Measurements from ENCODE around the gene STPG2.

STPG2 gene

DNA sequence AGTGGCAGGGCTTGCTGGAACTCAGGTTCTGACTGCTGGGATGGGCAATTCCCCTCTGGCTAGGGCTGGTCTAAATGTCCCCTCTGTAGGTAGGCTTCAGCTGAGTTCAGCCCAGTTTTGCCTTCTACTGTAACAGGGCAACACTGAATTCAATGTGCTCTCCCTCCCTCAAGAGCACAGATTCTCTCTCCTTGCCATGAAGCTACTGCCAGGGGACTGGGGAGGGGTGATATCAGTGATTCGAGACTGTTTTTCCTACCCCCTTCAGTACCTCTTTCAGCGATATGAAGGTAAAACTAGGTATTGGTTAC lies 23.4 kb upstream of the STPG2 start:
- H3K9me2 ChIP-seq (ENCODE audit: low read depth, low read length): no peaks in the 10 kb centered on the region
- TF ChIP-seq EZH2 (IDR thresholded peaks at IDR 0.05; ENCODE audit: borderline replicate concordance, low read length): no peak
- TF ChIP-seq, protein P1, sequence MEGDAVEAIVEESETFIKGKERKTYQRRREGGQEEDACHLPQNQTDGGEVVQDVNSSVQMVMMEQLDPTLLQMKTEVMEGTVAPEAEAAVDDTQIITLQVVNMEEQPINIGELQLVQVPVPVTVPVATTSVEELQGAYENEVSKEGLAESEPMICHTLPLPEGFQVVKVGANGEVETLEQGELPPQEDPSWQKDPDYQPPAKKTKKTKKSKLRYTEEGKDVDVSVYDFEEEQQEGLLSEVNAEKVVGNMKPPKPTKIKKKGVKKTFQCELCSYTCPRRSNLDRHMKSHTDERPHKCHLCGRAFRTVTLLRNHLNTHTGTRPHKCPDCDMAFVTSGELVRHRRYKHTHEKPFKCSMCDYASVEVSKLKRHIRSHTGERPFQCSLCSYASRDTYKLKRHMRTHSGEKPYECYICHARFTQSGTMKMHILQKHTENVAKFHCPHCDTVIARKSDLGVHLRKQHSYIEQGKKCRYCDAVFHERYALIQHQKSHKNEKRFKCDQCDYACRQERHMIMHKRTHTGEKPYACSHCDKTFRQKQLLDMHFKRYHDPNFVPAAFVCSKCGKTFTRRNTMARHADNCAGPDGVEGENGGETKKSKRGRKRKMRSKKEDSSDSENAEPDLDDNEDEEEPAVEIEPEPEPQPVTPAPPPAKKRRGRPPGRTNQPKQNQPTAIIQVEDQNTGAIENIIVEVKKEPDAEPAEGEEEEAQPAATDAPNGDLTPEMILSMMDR (IDR thresholded peaks at IDR 0.05; ENCODE audit: low read length): no peak
- no peaks in the 10 kb centered on the region for H3K36me3 ChIP-seq (ENCODE audit: insufficient read depth, low read length)
- H3K4me2 ChIP-seq (ENCODE audit: low read length): no peak overlapping the region
- no peak overlapping the region for H3K9ac ChIP-seq (ENCODE audit: low read length)
- H3K27ac ChIP-seq (ENCODE audit: low read depth, low read length, poor library complexity, severe bottlenecking): no peak overlapping the region
- H3K4me1 ChIP-seq (ENCODE audit: insufficient read depth, low read length, severe bottlenecking): no peaks in the 10 kb centered on the region
- H3K27me3 ChIP-seq (ENCODE audit: insufficient read depth, low read length): no peaks in the 10 kb centered on the region
- no peaks in the 10 kb centered on the region for H3K79me2 ChIP-seq (ENCODE audit: insufficient read depth, low read length)
- H3K4me3 ChIP-seq (ENCODE audit: low read depth, low read length, poor library complexity, severe bottlenecking): no peak overlapping the region
- no peak overlapping the region for H2AFZ ChIP-seq (ENCODE audit: low read length)
- H3K9me3 ChIP-seq (ENCODE audit: low read length): no peaks in the 10 kb centered on the region
- H3F3A ChIP-seq (ENCODE audit: insufficient read depth, low read length): no peaks in the 10 kb centered on the region
- no peaks in the 10 kb centered on the region for H4K20me1 ChIP-seq (ENCODE audit: insufficient read depth, low read length)

DNA sequence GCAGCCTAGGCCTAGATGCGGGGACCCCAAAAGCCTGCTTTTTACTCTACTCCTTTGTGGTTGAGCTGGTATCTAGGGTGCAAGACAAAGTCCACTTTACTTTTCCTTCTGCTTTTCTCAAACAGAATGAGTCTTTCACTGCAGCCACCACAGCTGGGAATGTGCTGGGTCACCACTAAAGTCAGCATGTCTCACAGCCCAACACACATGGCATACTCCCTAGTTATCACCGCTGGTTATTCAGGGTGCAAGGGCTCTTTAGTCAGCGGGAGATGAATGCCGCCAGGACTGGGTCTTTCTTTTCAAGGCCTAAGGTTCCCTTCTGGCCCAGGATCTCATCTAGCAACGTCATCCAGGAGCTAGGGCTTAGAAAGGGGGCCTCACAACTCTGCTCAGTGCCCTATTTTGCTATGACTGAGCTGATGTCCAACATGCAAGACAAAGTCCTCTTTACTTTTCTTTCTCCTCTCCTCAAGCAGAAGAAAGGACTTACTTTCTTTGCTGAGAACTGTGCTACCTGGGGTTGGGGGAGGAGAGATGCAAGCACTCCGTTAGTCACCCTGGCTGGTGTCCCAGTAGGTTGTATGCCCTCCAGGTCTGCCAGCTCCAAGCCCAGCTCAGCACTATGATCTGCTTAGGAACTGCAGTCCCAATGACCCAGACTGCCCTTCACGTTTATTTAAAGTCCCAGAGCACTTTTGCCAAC lies 22.9 kb upstream of the STPG2 start:
- H4K20me1 ChIP-seq (ENCODE audit: insufficient read depth, low read length): no peaks in the 10 kb centered on the region
- H3F3A ChIP-seq (ENCODE audit: insufficient read depth, low read length): no peaks in the 10 kb centered on the region
- no peak overlapping the region for H3K27ac ChIP-seq (ENCODE audit: low read depth, low read length, poor library complexity, severe bottlenecking)
- H3K9me3 ChIP-seq (ENCODE audit: low read length): no peaks in the 10 kb centered on the region
- H3K79me2 ChIP-seq (ENCODE audit: insufficient read depth, low read length): no peaks in the 10 kb centered on the region
- H3K27me3 ChIP-seq (ENCODE audit: insufficient read depth, low read length): no peaks in the 10 kb centered on the region
- TF ChIP-seq, protein P1 (IDR thresholded peaks at IDR 0.05; ENCODE audit: low read length): no peak
- no peak for TF ChIP-seq EZH2 (IDR thresholded peaks at IDR 0.05; ENCODE audit: borderline replicate concordance, low read length)
- H3K9ac ChIP-seq (ENCODE audit: low read length): no peak overlapping the region
- H3K36me3 ChIP-seq (ENCODE audit: insufficient read depth, low read length): no peaks in the 10 kb centered on the region
- H3K9me2 ChIP-seq (ENCODE audit: low read depth, low read length): no peaks in the 10 kb centered on the region
- H2AFZ ChIP-seq (ENCODE audit: low read length): no peak overlapping the region
- no peak overlapping the region for H3K4me3 ChIP-seq (ENCODE audit: low read depth, low read length, poor library complexity, severe bottlenecking)
- H3K4me1 ChIP-seq (ENCODE audit: insufficient read depth, low read length, severe bottlenecking): no peaks in the 10 kb centered on the region
- no peak overlapping the region for H3K4me2 ChIP-seq (ENCODE audit: low read length)

DNA sequence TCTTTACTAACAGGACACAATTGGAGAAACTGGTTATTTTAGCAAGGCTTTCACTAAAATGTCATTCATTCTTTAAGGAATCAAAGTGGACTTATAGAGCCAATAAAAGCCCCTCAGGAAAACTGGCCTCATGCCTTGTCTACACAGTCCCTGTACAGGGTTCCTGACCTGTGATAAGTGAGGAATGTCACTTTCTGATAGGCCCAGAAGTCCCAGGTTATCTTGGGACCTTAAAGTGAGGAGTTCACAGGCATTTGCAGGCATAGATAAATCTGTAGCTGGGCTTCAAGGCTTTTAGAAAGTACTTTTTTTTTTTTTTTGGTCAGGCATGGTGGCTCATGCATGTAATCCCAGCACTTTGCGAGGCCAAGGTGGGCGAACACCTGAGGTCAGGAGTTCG lies 19.4 kb upstream of the STPG2 start:
- no peaks in the 10 kb centered on the region for H3K27me3 ChIP-seq (ENCODE audit: insufficient read depth, low read length)

More for the DNA sequence above, 19.4 kb upstream of the STPG2 start:
- Histone ChIP-seq H4K20me1 (ENCODE audit: insufficient read depth, low read length) (no peaks in the 10 kb centered on the region), H3K9me3 (ENCODE audit: low read length) (no peaks in the 10 kb centered on the region), H3K9me2 (ENCODE audit: low read depth, low read length) (no peaks in the 10 kb centered on the region), H3K79me2 (ENCODE audit: insufficient read depth, low read length) (no peaks in the 10 kb centered on the region), H3K9ac (ENCODE audit: low read length) (no peak overlapping the region), H3K4me2 (ENCODE audit: low read length) (no peak overlapping the region), H3K27ac (ENCODE audit: low read depth, low read length, poor library complexity, severe bottlenecking) (no peak overlapping the region), H3K36me3 (ENCODE audit: insufficient read depth, low read length) (no peaks in the 10 kb centered on the region), H3K4me1 (ENCODE audit: insufficient read depth, low read length, severe bottlenecking) (no peaks in the 10 kb centered on the region), H3K4me3 (ENCODE audit: low read depth, low read length, poor library complexity, severe bottlenecking) (no peak overlapping the region), H3F3A (ENCODE audit: insufficient read depth, low read length) (no peaks in the 10 kb centered on the region), H2AFZ (ENCODE audit: low read length) (no peak overlapping the region)
- TF ChIP-seq, protein P1 (IDR thresholded peaks at IDR 0.05; ENCODE audit: low read length): no peak
- TF ChIP-seq EZH2 (IDR thresholded peaks at IDR 0.05; ENCODE audit: borderline replicate concordance, low read length): no peak
